H54 (cell line): ENCODE measurements around the gene AURKAIP1.
"Not testable (repeated sequence)": the region's sequence is repeated elsewhere in the genome, so short reads cannot be mapped to it uniquely, and the experiment has no call there.

Experiments
- DNase-seq: peaks from one replicate; pipeline ENCODE4 v3.0.0; 2011; ENCODE audit warnings: low spot score, mixed read lengths; ENCODE audit not compliant: insufficient read length
- FAIRE-seq: peaks from 3 replicates; lab custom pipeline; 2011; peaks lifted over from hg19 to GRCh38; lab: Jason Lieb, UNC
- POLR2A ChIP-seq: IDR thresholded peaks from 2 replicates; pipeline ENCODE4 v1.6.1; 2011; ENCODE audit warnings: low read depth, mild to moderate bottlenecking, low read length

Gene AURKAIP1

DNA sequence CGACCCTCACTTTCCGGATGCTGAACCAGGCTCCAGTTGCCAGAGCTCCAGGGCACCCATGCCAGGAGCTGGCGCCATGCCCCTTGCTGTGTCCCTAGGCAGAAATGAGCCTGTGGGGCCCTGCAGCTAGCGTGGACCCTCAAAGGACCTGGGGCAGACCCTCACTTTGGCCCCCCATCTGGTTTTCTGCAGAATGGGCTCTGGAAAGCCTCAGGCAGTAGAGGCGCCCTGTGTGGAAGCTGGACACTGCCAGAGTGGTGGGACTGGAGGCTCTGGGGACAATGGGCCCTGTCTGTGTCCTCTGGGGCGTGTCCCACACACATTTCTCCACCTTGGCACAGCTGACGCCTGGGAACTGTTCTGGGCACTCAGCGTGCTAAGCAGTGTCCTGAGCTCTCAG lies 6.3 kb upstream of the AURKAIP1 start:
- no peak for TF ChIP-seq POLR2A
- FAIRE-seq (no peak), DNase-seq (no peak)

DNA sequence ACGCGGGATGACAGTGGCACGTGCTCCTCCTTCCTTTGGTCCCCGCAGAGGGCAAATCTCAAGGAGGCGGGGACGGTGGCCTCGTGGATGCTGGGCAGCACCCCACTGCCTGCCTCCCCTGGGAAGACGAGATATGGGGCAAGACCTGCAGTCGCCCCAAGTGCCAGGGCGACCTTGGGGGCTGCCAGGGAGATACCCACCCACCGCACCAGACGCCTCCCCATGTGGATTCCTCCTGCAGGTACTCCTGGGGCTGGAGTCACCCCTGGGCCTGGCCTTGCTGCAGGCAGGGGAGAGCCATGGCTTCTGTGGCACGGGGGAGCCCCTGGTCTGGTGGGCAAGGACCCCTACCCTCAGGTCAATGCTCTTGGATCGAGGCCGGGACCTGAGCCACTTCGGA lies 5.9 kb upstream of the AURKAIP1 start:
- TF ChIP-seq POLR2A, result no peak
- DNase-seq (no peak), FAIRE-seq (no peak)

DNA sequence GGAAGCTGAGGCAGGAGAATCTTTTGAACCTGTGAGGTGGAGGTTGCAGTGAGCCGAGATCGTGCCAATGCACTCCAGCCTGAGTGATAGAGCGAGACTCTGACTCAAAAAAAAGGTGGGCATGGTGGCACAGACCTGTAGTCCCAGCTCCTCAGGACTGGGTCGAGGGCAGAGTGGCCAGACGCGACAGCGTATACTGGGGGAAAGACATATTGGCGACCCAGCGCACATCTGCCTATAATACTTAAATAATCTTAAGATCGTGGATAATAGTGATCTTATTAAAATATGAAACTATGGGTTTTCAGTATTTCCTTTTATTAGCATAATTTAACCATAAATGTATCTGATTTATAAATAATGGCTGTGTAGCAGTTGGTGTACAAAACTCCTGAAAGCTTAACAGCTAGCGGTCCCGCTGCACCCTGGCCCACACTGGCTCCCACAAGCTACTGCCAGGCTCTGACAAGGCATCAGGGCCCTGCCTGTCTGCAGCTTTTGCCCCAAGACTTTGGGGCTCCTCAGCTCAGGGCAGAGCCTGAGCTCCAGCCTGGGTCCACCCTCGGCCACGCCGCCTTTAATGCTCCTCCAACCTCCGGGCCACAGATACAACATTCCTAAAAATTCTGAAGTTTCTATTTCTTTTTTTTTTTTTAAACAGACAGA lies 2.7 kb upstream of the AURKAIP1 start:
- DNase-seq (no peak), FAIRE-seq (no peak)
- no peak for TF ChIP-seq POLR2A

DNA sequence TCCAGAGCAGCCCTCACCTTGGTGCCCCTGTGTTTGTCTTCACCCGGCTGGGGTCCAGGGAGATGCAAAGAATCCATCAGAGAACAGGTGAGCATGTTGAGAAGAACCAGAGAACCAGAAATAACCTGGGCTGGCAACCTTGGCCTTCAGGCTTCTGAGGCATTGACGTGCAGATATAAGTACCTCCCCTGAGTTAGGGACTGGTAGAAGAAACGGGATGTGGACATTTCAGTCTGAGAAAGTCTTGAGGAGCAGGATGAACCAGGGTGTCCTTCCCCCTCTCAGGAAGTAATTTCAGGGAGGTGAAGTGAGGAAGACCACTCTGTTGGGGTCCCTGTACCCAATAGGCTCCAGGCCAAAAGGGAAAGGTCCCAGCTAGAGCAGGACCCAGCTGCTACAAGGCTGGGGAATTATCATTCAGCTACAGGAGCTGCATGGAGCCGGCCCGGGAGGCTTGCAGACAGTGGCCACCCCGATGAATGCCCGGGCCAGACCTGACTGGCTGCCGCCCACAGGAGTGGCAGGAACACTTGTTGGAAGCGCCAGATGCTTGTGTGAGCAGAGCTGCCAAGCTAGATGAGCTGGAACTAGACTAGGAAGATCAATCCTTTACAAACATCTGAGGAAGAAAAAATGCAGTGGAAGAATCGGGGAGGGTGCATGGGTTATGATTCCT lies 1.7 kb upstream of the AURKAIP1 start:
- DNase-seq, result no peak
- FAIRE-seq, result no peak

DNA sequence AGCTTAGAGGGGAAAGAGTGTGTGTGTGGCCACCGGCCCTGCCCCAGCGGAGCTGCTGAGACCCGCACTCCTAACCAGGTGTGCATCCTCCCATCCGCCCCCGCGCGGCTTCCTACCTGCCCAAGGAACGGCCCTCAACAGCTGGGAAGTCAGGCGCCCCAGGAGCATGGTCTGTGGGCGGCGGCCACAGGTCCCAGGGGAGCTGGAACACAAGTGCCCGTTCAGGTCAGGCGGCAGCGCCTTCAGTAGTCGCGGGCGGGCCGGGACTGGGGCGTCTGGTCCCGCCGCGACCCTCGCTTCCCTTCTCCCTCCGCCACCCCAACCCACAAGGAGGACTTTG lies 448 bp downstream of the AURKAIP1 start:
- no peak for FAIRE-seq
- DNase-seq, result no peak
- TF ChIP-seq POLR2A, result no peak

More for the DNA sequence above, 1.7 kb upstream of the AURKAIP1 start:
- TF ChIP-seq POLR2A, result no peak

DNA sequence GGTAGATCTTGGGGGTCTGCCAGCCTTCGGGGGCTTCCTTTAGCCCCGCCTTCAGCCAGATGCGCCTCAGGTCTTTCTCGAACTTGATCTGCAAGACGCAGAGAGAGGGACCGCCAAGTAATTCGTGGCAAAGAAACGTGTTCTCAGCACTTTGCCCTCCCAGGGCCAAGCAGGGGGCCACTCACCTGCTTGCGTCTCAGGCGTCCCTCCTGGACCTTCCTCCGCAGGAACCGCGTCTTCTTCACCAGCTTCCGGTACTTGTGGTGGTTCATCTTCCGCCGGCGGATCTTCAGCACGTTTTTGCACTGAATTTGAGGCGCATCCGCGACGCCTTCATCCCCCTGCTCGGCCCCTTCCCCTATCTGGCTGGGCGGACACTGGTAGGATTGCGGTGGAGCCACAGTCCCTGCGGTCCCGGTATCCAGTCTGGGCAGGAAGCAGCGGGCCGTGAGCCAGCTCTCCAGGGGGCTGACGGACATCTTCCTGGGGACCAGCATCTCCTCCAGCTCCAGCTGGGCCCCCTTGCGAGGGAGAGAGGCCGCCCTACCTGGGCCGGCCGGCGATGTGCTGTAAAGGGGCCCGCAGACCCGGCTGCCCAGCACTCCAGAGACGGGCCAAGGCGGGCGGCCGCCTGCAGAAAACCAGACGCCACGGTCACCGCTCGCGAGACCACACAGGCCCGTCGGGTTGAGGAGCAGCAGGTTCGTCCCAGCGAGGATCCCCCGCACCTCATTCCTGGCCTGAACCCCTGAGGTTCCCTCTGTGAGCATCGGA lies 1.0 kb downstream of the AURKAIP1 start:
- DNase-seq (no peak), FAIRE-seq (no peak)
- TF ChIP-seq POLR2A, result no peak

DNA sequence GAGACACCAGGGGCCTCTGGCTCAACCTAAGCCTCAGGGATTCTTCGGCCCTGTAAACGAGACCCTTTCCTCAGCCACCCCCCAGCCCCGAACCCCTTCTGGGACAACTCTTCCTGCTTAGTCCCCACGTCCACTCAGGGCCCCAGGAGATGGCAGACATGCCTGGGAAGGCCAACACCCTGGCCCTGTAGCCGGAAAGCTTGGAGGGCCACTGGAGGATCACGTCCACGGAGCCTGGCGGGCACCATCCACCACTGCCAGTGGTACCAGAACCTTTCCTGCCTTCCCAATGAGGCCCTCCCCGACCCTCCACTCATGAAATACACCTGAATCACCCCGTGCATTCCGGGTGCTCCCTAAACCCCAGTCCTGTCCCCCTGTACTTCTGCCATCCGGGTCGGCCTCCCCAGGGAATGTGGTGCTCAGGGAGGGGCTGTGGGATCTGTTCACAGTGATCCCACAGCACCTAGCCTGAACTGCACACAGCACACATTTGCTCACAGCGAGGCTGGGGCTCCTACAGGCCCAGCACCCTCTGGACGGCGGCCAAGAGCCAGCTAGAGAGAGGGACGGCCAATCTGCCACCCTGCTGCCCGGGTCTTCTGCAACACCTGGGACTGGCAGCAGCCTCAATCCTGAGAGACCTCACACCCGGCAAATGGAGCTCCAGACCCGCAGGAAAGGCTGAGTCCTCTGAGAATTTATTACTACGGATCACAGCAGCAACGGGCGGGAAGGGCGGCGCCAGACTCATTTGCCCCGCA lies 1.8 kb downstream of the AURKAIP1 start:
- no peak for TF ChIP-seq POLR2A
- DNase-seq (no peak), FAIRE-seq (no peak)

DNA sequence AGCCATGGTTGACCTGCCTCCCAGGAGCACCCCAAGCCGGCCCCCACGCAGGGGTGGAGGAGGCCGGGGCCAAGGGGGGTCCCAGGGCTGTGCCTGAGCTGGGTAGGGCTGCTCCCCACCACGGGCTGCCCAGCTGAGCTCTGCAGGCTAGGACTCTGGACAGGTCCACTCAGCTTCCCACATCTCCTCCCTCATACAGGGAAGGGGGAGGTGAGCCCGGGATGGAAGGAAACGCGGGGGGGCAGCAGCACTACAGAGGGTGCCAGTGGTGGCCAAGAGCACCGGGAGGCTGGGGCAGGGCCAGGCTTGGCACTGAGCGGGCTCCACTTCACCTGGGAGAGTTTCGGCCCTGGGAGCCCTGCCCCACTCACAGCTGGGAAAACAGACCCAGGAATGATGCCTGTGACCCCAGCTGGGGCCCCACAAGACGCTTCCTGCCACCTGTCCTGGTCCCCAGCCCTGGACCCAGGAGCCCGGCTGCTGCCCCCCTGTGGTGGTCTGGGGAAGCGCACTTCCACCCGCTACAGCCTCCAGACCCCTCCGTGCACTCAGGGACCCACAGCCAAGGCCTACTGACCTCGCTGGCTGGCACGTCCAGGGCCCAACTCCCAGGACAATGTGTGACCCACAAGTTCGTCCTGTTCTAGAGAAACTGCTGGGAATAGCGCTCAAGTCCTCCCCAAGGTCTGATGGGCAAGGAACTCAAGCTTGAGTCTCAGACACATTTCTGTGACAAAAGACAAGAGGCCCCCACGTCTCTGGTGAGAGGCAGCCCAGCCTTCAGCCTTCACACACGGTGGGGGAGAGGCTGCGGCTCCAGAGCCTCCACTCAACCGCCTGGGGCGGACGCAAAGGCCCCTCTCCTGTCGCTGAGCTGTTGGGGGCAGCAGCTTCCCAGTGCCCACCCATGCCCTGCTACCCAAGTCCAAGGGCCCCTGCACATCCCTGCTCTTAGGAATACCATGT lies 3.0 kb downstream of the AURKAIP1 start:
- DNase-seq (no peak), FAIRE-seq (no peak)
- TF ChIP-seq POLR2A, result no peak

DNA sequence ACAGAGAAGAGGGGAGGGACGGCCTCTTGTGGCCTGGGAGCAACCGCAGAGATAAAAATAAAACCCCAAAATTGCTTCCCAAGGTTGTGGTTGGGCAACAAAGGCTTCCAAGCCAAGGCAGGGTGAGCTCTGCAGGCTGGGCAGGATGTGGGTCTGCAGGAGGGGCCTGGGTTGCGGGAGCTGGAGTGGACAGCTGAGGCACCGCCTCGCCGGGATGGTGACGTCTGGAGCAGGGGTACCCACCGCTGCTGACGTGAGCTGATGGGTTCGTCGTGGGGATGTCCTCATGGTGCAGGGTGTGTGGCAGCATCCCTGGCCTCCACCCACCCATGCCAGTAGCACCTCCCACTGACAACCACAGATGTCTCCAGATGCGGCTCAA lies 3.7 kb downstream of the AURKAIP1 start:
- no peak for DNase-seq
- FAIRE-seq, result no peak

DNA sequence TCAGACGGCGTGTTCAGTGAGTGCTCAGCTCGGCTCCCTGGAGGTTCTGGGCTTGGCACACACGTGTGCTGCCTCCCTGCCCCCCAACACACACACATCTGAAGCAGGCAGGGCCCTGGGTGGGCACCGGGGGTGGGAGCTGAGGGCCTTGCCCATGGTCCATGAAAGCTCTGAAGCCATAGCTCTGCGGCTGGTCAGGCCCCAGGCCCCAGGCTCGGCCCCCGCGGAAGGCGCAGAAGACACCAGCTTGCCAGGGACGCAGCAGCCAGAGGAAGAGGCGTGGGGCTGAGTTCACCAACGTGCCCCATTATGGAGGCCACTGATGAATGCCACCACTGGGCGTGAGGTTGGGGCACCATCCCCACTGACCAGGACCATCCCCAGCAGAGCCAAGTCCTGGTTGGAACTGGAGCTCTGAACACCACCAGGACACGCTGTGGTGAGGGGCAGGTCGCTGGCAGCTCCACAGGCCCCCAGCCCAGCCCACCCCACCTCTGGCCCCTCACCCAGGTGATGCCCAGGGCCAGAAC lies 4.2 kb downstream of the AURKAIP1 start:
- TF ChIP-seq POLR2A, result no peak
- FAIRE-seq (no peak), DNase-seq (no peak)

More for the DNA sequence above, 3.7 kb downstream of the AURKAIP1 start:
- TF ChIP-seq POLR2A, result no peak

DNA sequence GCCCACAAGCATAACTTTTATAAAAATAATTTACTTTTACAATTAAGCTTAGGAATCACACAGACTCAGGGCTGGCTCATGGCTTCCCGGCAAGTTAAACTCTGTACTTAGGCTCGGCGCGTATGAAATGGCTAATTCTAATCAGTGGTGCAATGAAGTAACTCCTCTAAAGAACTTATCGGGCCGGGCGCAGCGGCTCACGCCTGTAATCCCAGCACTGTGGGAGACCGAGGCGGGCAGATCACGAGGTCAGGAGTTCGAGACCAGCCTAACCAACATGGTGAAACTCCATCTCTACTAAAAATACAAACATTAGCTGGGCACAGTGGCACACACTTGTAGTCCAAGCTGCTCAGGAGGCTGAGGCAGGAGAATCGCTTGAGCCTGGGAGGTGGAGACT lies 4.9 kb downstream of the AURKAIP1 start:
- not testable (repeated sequence) for DNase-seq, FAIRE-seq

DNA sequence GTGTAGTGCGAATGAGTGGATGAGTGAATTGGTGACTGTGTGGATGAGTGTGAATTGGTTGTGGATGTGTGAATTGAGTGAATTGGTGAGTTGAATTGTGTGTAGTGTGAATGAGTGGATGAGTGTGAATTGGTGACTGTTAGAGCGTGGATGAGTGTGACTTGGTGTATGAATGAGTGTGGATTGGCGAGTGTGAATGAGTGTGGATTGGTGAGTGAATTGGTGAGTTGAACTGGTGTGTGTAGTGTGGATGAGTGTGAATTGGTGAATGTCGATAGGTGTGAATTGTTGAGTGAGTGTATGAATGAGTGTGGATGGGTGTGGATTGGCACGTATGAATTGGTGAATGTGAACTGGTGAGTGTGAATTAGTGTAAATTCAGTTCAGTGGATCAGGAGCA lies 7.7 kb downstream of the AURKAIP1 start:
- no peak for FAIRE-seq
- TF ChIP-seq POLR2A, result no peak
- no peak for DNase-seq

DNA sequence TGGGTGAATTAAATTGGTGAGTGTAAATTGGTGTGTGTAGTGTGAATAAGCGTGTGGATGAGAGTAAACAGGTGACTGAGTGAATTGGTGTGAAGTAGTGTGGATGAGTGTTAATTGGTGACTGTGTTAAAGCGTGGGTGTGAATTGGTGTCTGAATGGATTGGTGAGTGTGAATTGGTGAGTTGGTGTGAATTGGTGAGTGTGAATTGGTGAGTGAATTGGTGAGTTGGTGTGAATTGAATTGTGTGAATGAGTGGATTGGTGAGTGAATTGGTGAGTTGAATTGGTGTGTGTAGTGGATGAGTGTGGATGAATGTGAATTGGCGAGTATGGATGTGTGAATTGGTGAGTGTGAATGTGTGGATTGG lies 8.3 kb downstream of the AURKAIP1 start:
- no peak for TF ChIP-seq POLR2A
- DNase-seq (no peak), FAIRE-seq (no peak)
